ENCODE results near the gene CIB2. TPM values are rescaled to one million over a fixed set of nuclear protein-coding genes. Genes with fewer than 3 reads are reported as not detected.

The CIB2 gene
- total RNA-seq, 1 experiment from 2014 or later: 5.8 TPM

DNA sequence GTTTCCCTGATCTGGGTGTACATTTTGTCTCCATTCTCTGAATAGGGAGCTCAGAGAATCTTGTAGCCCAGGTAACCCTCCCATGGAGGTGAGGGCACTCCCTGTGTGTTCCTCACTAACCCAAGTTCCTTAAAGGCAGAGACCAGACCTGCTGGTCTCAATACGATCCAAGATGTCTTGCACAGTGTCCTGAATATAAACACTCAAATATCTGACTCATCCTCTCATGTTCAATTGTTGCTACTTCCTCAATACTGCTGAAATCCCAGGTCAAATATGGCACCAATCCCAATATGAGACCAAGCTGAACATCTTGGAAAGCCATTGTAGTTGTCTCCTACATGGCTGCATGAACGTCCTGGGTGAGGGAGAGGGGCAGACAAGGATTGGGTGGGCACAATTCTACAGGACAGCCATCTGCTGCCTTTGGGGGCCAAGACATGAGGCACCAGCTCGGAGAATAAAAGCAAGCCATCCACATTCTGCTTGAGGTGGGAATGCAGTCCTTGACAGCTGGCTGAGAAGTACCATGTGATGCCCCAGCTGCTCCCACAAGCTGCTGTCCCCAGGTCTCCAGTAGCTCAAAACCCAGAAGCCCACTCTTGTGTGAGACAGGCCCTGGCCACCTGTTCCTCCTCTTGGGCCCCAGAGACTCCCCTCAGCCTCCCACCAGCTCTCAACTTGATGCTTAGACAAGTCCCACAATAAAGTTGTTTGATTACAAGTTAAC, 72.0 kb downstream of the CIB2 start:
- Histone ChIP-seq H4K20me1 (ENCODE audit: insufficient read depth) (no peaks in the 10 kb centered on the region; the same call in 1 of the 2 replicates), H3K4me3 (no peak overlapping the region), H3K27ac (0 out of 2 replicates have a peak overlapping the region, but pooled peaks have one; percentile 33), H3K9me3 (ENCODE audit: insufficient read depth, low read depth) (no peaks in the 10 kb centered on the region), H3K79me2 (ENCODE audit: low read depth) (peaks cover 30% of the 10 kb centered on the region), H3K36me3 (ENCODE audit: low read depth) (no peaks in the 10 kb centered on the region), H2AFZ (no peak overlapping the region), H3K9me2 (ENCODE audit: insufficient read depth) (no peaks in the 10 kb centered on the region), H3F3A (ENCODE audit: insufficient read depth, low read depth) (peaks cover 20% of the 10 kb centered on the region; the same call in 1 of the 2 replicates), H3K4me1 (replicated peaks; ENCODE audit: insufficient read depth) (peaks cover 46% of the 10 kb centered on the region), H3K27me3 (ENCODE audit: insufficient read depth, low read depth) (no peaks in the 10 kb centered on the region), H3K4me2 (peak overlapping the region; percentile 17; the same call in 1 of the 2 replicates)
- no TSS peak for BruUV-seq (replicated peaks)
- ChIA-PET CTCF (no interaction called here), POLR2A (ENCODE audit: unreplicated experiment) (no interaction called here)
- peak in 1 of 2 experiments; percentile 48 for DNase-seq
- intact Hi-C loops (cut with micrococcal nuclease; ENCODE audit: unreplicated experiment): no loop called here
- TF ChIP-seq EZH2 (IDR thresholded peaks at IDR 0.05; ENCODE audit: low read depth): no peak
- TF ChIP-seq, protein P1, sequence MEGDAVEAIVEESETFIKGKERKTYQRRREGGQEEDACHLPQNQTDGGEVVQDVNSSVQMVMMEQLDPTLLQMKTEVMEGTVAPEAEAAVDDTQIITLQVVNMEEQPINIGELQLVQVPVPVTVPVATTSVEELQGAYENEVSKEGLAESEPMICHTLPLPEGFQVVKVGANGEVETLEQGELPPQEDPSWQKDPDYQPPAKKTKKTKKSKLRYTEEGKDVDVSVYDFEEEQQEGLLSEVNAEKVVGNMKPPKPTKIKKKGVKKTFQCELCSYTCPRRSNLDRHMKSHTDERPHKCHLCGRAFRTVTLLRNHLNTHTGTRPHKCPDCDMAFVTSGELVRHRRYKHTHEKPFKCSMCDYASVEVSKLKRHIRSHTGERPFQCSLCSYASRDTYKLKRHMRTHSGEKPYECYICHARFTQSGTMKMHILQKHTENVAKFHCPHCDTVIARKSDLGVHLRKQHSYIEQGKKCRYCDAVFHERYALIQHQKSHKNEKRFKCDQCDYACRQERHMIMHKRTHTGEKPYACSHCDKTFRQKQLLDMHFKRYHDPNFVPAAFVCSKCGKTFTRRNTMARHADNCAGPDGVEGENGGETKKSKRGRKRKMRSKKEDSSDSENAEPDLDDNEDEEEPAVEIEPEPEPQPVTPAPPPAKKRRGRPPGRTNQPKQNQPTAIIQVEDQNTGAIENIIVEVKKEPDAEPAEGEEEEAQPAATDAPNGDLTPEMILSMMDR (conservative IDR thresholded peaks at IDR 0.05): no peak

DNA sequence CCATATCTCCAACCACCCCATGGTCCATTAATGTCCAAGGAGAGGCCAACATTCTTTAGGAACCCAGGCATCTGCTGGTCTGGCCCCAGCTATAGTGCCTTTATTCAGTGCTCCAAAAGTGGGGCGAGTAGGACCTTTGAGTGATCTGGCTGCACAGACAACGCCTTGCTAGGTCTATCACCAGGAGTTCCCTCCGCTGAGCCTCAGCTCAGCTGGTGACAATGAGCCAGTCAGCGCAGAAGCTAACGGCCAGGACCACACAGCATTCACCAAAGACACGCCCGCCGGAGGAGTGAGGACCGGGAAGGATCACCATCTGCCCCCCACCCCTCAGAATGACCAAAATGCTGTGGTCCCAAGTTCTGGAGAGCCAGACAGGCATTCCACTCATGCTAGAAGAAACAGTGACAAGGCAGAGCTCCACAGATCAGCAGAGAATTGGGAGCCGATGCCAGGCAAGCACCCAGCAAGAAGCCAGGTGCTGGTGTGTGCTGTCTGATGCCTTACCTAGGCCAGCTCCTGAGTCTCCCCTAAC, 72.8 kb downstream of the CIB2 start:
- Histone ChIP-seq H3K79me2 (ENCODE audit: low read depth) (peaks cover 22% of the 10 kb centered on the region), H3K4me2 (no peak overlapping the region), H3K4me1 (replicated peaks; ENCODE audit: insufficient read depth) (peaks cover 46% of the 10 kb centered on the region), H3F3A (ENCODE audit: insufficient read depth, low read depth) (peaks cover 20% of the 10 kb centered on the region; the same call in 1 of the 2 replicates), H3K4me3 (no peak overlapping the region), H3K27me3 (ENCODE audit: insufficient read depth, low read depth) (no peaks in the 10 kb centered on the region), H4K20me1 (ENCODE audit: insufficient read depth) (no peaks in the 10 kb centered on the region; the same call in 1 of the 2 replicates), H3K9me2 (ENCODE audit: insufficient read depth) (no peaks in the 10 kb centered on the region), H3K9me3 (ENCODE audit: insufficient read depth, low read depth) (no peaks in the 10 kb centered on the region), H3K36me3 (ENCODE audit: low read depth) (no peaks in the 10 kb centered on the region), H2AFZ (no peak overlapping the region), H3K27ac (no peak overlapping the region)
- ChIA-PET POLR2A (ENCODE audit: unreplicated experiment) (no interaction called here), CTCF (interaction anchor here (0.6 kb wide), 1 partner anchor 199 kb away, joined by 3 read pairs; no protein-coding TSS in a partner anchor)
- no peak for DNase-seq
- no TSS peak for BruUV-seq (replicated peaks)
- intact Hi-C loops (cut with micrococcal nuclease; ENCODE audit: unreplicated experiment): no loop called here
- TF ChIP-seq, protein P1 (conservative IDR thresholded peaks at IDR 0.05): no peak
- TF ChIP-seq EZH2 (IDR thresholded peaks at IDR 0.05; ENCODE audit: low read depth): no peak

DNA sequence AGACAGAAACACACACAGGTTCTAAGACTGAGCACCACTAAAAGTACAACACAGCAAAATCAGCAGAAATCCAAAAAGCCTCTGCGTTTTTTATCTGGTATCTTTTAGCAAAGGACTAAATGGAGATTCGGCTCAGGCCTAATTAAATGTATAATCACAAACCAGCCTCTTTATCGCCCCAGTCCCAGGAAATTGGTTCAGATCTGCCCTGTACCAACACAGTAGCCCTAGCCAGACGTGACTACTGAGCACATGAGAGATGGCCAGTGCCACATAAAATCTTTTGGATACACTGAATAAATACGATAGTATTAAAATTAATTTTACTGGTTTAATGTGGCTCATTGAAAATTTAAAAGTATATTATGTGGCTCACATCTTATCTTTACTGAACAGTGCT, 73.4 kb downstream of the CIB2 start:
- H3K27ac ChIP-seq: peak overlapping the region; percentile 62; the same call in 1 of the 2 replicates
- BruUV-seq (replicated peaks): no TSS peak
- H3K4me2 ChIP-seq: peak overlapping the region; percentile 66; the same call in 1 of the 2 replicates
- TF ChIP-seq, protein P1 (conservative IDR thresholded peaks at IDR 0.05): no peak
- no peak for TF ChIP-seq EZH2 (IDR thresholded peaks at IDR 0.05; ENCODE audit: low read depth)
- ChIA-PET POLR2A (ENCODE audit: unreplicated experiment) (no interaction called here), CTCF (no interaction called here)
- no peaks in the 10 kb centered on the region for H3K36me3 ChIP-seq (ENCODE audit: low read depth)
- H4K20me1 ChIP-seq (ENCODE audit: insufficient read depth): no peaks in the 10 kb centered on the region; the same call in 1 of the 2 replicates
- peaks cover 15% of the 10 kb centered on the region for H3K79me2 ChIP-seq (ENCODE audit: low read depth)
- no peaks in the 10 kb centered on the region for H3K9me3 ChIP-seq (ENCODE audit: insufficient read depth, low read depth)
- peaks cover 20% of the 10 kb centered on the region; the same call in 1 of the 2 replicates for H3F3A ChIP-seq (ENCODE audit: insufficient read depth, low read depth)
- intact Hi-C loops (cut with micrococcal nuclease; ENCODE audit: unreplicated experiment): no loop called here
- peaks cover 46% of the 10 kb centered on the region for H3K4me1 ChIP-seq (replicated peaks; ENCODE audit: insufficient read depth)
- no peaks in the 10 kb centered on the region for H3K9me2 ChIP-seq (ENCODE audit: insufficient read depth)
- no peak overlapping the region for H3K4me3 ChIP-seq
- H3K27me3 ChIP-seq (ENCODE audit: insufficient read depth, low read depth): no peaks in the 10 kb centered on the region
- DNase-seq: no peak
- no peak overlapping the region for H2AFZ ChIP-seq

Data from PC-9 (cell line).